Measurements from ENCODE around the gene TAAR6.

- TF ChIP-seq, protein P1, sequence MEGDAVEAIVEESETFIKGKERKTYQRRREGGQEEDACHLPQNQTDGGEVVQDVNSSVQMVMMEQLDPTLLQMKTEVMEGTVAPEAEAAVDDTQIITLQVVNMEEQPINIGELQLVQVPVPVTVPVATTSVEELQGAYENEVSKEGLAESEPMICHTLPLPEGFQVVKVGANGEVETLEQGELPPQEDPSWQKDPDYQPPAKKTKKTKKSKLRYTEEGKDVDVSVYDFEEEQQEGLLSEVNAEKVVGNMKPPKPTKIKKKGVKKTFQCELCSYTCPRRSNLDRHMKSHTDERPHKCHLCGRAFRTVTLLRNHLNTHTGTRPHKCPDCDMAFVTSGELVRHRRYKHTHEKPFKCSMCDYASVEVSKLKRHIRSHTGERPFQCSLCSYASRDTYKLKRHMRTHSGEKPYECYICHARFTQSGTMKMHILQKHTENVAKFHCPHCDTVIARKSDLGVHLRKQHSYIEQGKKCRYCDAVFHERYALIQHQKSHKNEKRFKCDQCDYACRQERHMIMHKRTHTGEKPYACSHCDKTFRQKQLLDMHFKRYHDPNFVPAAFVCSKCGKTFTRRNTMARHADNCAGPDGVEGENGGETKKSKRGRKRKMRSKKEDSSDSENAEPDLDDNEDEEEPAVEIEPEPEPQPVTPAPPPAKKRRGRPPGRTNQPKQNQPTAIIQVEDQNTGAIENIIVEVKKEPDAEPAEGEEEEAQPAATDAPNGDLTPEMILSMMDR (IDR thresholded peaks at IDR 0.05): no peak
- no peak for TF ChIP-seq POLR2A (IDR thresholded peaks at IDR 0.05)
These were observed 25.3 kb upstream of the TAAR6 start for GRCh38 chr6:132544826-132545225.

All from transverse colon (tissue), 3 donors.